ENCODE measurements around the gene YWHAE. TPM values are rescaled to one million over a fixed set of nuclear protein-coding genes. Genes with fewer than 3 reads are reported as not detected.
"Not testable (repeated sequence)": the region's sequence is repeated elsewhere in the genome, so short reads cannot be mapped to it uniquely, and the experiment has no call there.

The YWHAE gene
- total and polyA plus RNA-seq, 4 donors, result 408 to 1,947 (median 1,068) TPM

DNA sequence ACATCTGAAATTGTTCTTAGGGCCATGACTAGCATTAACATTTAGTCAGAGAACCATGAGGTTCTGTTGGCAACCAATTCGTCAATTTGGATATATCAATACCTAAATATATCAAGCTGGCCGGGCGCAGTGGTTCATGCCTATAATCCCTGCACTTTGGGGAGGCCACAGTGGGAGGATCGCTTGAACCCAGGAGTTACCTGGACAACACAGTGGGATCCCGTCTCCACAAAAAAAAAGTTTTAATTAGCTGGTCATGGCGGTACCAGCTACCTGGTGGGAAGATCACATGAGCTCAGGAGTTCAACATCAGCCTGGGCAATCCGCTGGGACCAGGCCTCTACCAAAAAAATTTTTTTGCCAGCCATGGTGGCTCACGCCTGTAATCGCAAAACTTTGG lies 8.4 kb downstream of the YWHAE start:
- Histone ChIP-seq H3K27ac (ENCODE audit: low read depth, low read length) (no peak overlapping the region), H3K27me3 (ENCODE audit: control insufficient read depth, insufficient read depth, low read length) (no peaks in the 10 kb centered on the region), H3K36me3 (ENCODE audit: control insufficient read depth, insufficient read depth, low read length) (peaks cover 17% of the 10 kb centered on the region), H3K4me1 (ENCODE audit: control insufficient read depth, insufficient read depth, low read length) (peaks cover 43% of the 10 kb centered on the region), H3K4me3 (ENCODE audit: low read depth, low read length) (no peak overlapping the region), H3K9me3 (ENCODE audit: control insufficient read depth, insufficient read depth, low read length) (no peaks in the 10 kb centered on the region)
- no peak for DNase-seq (ENCODE audit: low read depth in 4 of 6, low spot score in 6 of 6)
- WGBS (ENCODE audit: insufficient coverage), result 90% methylated on average over 9 of the region's 9 CpGs

DNA sequence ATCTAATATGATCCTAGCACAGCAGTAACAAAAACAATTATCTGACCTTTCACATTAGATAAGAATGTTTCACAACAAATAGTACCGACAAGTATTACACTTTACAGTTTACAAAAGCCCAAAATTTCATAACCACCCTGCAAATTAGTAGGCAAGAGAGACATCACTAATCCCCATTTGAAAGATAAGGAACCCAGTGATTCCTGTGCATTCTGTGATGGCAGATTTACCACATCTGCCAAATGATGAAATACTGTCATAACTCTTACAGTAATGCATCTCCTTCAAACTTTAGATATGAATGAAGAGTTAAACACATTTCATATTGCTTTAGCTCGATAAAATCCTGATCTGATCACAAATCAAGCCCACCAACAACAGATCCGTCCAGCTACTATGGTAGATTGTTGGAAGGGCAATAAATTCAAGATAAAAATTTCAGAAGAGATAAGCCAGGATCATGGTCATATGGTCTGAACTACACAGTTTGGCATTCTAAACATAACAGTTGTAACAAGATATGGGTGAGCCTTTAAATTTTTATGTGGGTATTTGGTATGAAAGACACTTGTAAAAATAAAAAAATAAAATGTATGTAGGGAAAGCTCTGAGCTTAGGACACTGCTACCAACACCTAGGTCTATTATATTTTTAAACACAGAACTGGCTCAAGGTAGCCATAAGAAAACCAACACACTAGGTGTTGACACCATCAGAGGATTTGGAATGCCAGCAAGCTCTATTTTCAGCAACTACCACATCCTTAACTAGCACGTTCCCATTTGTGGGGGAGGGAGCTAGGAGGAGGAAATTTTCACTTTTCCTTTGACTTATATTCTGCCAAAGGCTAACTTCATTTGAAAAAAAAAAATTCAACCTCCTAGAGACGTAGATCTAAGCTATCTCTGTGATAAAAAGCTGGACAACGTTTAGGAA lies 9.3 kb downstream of the YWHAE start:
- DNase-seq (ENCODE audit: low read depth in 4 of 6, low spot score in 6 of 6), result no peak

DNA sequence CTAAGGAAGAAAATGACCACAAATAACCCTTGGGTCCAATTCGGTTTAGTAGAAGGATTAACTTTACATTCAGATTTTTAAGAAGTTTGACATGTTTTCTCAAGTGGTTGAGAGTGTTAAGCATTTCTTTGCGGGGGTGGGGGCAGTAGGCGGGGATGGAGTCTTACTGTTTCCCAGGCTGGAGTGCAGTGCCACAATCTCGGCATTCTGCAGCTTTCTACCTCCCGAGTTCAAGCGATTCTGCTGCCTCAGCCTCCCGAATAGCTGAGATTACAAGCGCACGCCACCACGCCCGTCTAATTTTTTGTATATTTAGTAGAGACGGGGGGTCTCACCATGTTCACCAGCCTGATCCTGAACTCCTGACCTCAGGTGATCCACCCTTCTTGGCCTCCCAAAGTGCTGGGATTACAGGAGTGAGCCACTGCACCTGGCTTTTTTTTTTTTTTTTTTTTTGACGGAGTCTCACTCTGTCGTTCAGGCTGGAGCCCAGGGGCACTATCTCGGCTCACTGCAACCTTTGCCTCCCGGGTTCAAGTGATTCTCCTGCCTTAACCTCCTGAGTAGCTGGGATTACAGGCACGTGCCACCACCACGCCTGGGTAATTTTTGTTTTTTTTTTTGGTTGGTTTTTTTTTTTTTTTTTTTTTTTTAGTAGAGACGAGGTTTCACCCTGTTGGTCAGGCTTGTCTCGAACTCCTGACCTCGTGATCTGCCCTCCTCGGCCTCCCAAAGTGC lies 12.4 kb downstream of the YWHAE start:
- not testable (repeated sequence) for DNase-seq (ENCODE audit: low read depth in 4 of 6, low spot score in 6 of 6); H3K27ac ChIP-seq (ENCODE audit: low read depth, low read length); H3K9me3 ChIP-seq (ENCODE audit: control insufficient read depth, insufficient read depth, low read length)

More for the DNA sequence above, 9.3 kb downstream of the YWHAE start:
- Histone ChIP-seq H3K36me3 (ENCODE audit: control insufficient read depth, insufficient read depth, low read length) (peaks cover 9% of the 10 kb centered on the region), H3K4me1 (ENCODE audit: control insufficient read depth, insufficient read depth, low read length) (peaks cover 37% of the 10 kb centered on the region), H3K9me3 (ENCODE audit: control insufficient read depth, insufficient read depth, low read length) (no peaks in the 10 kb centered on the region), H3K4me3 (ENCODE audit: low read depth, low read length) (no peak overlapping the region), H3K27me3 (ENCODE audit: control insufficient read depth, insufficient read depth, low read length) (no peaks in the 10 kb centered on the region), H3K27ac (ENCODE audit: low read depth, low read length) (no peak overlapping the region)
- 80% methylated on average over 1 of the region's 6 CpGs for WGBS (ENCODE audit: insufficient coverage)

DNA sequence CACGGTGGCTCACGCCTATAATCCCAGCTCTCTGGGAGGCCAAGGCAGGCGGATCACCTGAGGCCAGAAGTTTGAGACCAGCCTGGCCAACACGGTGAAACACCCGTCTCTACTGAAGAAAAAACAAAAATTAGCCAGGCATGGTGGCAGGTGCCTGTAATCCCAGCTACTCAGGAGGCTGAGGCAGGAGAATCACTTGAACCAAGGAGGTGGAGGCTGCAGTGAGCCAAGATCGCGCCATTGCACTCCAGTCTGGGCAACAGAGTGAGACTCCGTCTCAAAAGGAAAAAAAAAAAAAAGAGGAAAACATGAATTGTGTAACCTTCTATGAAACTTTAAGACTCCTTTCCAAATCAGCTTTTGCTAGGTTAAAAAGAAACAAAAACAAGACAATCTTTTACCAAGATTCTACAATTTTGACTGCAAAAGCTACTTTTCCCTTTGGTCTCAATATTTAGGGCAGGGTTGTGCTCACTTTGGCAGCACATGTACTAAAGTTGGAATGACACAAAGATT lies 13.3 kb downstream of the YWHAE start:
- not testable (repeated sequence) for H3K27ac ChIP-seq (ENCODE audit: low read depth, low read length); H3K4me3 ChIP-seq (ENCODE audit: low read depth, low read length); H3K27me3 ChIP-seq (ENCODE audit: control insufficient read depth, insufficient read depth, low read length); DNase-seq (ENCODE audit: low read depth in 4 of 6, low spot score in 6 of 6); H3K9me3 ChIP-seq (ENCODE audit: control insufficient read depth, insufficient read depth, low read length)
- H3K4me1 ChIP-seq (ENCODE audit: control insufficient read depth, insufficient read depth, low read length), result peaks cover 28% of the 10 kb centered on the region
- peaks cover 18% of the 10 kb centered on the region for H3K36me3 ChIP-seq (ENCODE audit: control insufficient read depth, insufficient read depth, low read length)
- WGBS (ENCODE audit: insufficient coverage), result 89% methylated on average over 3 of the region's 8 CpGs

More for the DNA sequence above, 12.4 kb downstream of the YWHAE start:
- H3K4me3 ChIP-seq (ENCODE audit: low read depth, low read length); H3K27me3 ChIP-seq (ENCODE audit: control insufficient read depth, insufficient read depth, low read length): not testable (repeated sequence)
- H3K4me1 ChIP-seq (ENCODE audit: control insufficient read depth, insufficient read depth, low read length), result peaks cover 37% of the 10 kb centered on the region
- H3K36me3 ChIP-seq (ENCODE audit: control insufficient read depth, insufficient read depth, low read length), result peaks cover 14% of the 10 kb centered on the region
- 95% methylated on average over 4 of the region's 22 CpGs for WGBS (ENCODE audit: insufficient coverage)

DNA sequence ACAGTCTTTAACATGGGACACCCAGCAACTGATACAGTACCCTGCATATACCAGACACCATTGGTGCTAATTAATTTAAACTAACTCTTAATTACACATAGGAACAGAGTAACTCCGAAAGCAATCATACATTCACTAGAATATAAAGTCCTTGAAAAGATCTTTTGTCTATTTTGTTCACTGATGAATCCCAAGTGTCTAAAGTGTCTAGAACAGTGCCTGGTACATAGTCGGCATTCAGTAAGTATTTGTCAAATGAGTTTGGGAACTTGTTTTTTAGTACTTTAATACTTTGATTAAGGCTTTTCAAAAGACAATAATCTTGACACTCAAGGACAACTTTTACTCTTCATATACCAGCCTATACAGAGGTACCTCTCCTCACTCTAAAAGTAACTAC lies 13.8 kb downstream of the YWHAE start:
- no peak overlapping the region for H3K27ac ChIP-seq (ENCODE audit: low read depth, low read length)
- no peaks in the 10 kb centered on the region for H3K9me3 ChIP-seq (ENCODE audit: control insufficient read depth, insufficient read depth, low read length)
- DNase-seq (ENCODE audit: low read depth in 4 of 6, low spot score in 6 of 6), result no peak
- no peak overlapping the region for H3K4me3 ChIP-seq (ENCODE audit: low read depth, low read length)
- peaks cover 29% of the 10 kb centered on the region for H3K4me1 ChIP-seq (ENCODE audit: control insufficient read depth, insufficient read depth, low read length)
- no peaks in the 10 kb centered on the region for H3K27me3 ChIP-seq (ENCODE audit: control insufficient read depth, insufficient read depth, low read length)
- H3K36me3 ChIP-seq (ENCODE audit: control insufficient read depth, insufficient read depth, low read length), result peaks cover 18% of the 10 kb centered on the region
- WGBS (ENCODE audit: insufficient coverage), result no CpG with 5 or more reads among the region's 2 CpGs

DNA sequence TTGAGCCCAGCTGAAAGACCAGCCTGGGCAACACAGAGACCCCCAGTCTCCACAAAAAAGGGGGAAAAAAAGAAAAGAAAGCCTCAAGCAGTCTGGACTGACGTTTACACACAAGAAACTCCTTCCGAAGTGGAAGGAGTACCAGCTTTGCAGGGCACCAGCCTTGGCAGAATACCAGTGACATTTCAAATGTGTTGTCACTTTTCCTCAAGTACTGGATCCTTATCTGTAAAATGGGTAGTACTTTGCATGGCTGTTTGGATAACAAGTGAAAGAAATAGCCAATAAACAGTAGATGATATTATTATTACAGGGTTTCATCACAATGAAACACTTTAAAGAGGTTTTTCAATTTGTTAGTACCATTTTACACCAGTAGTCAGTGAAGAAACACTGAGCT lies 14.2 kb downstream of the YWHAE start:
- Histone ChIP-seq H3K27ac (ENCODE audit: low read depth, low read length) (no peak overlapping the region), H3K4me3 (ENCODE audit: low read depth, low read length) (no peak overlapping the region), H3K27me3 (ENCODE audit: control insufficient read depth, insufficient read depth, low read length) (no peaks in the 10 kb centered on the region), H3K4me1 (ENCODE audit: control insufficient read depth, insufficient read depth, low read length) (peaks cover 33% of the 10 kb centered on the region), H3K36me3 (ENCODE audit: control insufficient read depth, insufficient read depth, low read length) (peaks cover 18% of the 10 kb centered on the region), H3K9me3 (ENCODE audit: control insufficient read depth, insufficient read depth, low read length) (no peaks in the 10 kb centered on the region)
- no CpG with 5 or more reads among the region's 2 CpGs for WGBS (ENCODE audit: insufficient coverage)
- DNase-seq (ENCODE audit: low read depth in 4 of 6, low spot score in 6 of 6), result no peak

DNA sequence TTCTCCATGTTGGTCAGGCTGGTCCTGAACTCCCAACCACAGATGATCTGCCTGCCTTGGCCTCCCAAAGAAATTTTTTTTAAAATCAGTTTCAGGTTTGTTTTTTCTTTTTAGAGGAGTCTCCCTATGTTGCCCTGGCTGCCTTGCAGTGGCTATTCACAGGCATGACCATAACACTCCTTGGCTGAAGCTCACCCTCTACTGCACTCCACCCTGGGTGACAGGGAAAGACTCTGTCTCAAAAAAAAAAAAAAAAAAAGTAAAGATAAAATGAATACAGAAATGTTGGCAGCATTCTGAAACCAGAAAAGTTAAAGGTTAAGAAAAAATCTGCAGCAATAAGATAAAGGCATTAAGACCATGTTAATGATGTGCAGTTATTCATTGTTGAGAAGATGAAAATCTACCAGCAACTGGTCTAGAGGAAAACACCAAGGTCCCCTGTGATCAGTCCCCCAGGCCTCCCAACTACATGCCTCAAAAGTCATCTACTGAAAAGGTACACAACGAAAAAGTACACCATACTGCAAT lies 15.1 kb downstream of the YWHAE start:
- Histone ChIP-seq H3K4me1 (ENCODE audit: control insufficient read depth, insufficient read depth, low read length) (peaks cover 38% of the 10 kb centered on the region), H3K27ac (ENCODE audit: low read depth, low read length) (no peak overlapping the region), H3K9me3 (ENCODE audit: control insufficient read depth, insufficient read depth, low read length) (no peaks in the 10 kb centered on the region), H3K4me3 (ENCODE audit: low read depth, low read length) (no peak overlapping the region), H3K36me3 (ENCODE audit: control insufficient read depth, insufficient read depth, low read length) (peaks cover 18% of the 10 kb centered on the region), H3K27me3 (ENCODE audit: control insufficient read depth, insufficient read depth, low read length) (no peaks in the 10 kb centered on the region)
- WGBS (ENCODE audit: insufficient coverage), result no CpG with 5 or more reads among the region's 1 CpG
- DNase-seq (ENCODE audit: low read depth in 4 of 6, low spot score in 6 of 6), result no peak

DNA sequence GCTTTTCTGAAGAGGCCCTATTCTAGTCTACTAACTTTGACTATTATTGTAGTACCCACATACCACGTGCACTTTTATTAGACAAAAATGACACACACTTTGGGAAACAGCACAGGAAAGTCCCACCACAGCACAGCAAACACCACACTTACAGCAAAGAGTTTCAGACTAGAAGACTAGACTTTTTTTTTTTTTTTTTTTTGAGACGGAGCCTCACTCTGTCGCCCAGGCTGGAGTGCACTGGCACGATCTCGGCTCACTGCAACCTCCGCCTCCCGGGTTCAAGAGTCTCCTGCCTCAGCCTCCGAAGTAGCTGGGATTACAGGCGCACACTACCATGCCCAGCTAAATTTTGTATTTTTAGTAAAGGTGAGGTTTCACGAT lies 20.1 kb downstream of the YWHAE start:
- 28% methylated on average over 2 of the region's 10 CpGs for WGBS (ENCODE audit: insufficient coverage)
- no peak for DNase-seq (ENCODE audit: low read depth in 4 of 6, low spot score in 6 of 6)
- Histone ChIP-seq H3K27ac (ENCODE audit: low read depth, low read length) (no peak overlapping the region), H3K9me3 (ENCODE audit: control insufficient read depth, insufficient read depth, low read length) (no peaks in the 10 kb centered on the region), H3K27me3 (ENCODE audit: control insufficient read depth, insufficient read depth, low read length) (no peaks in the 10 kb centered on the region), H3K36me3 (ENCODE audit: control insufficient read depth, insufficient read depth, low read length) (peaks cover 21% of the 10 kb centered on the region), H3K4me3 (ENCODE audit: low read depth, low read length) (no peak overlapping the region), H3K4me1 (ENCODE audit: control insufficient read depth, insufficient read depth, low read length) (peaks cover 49% of the 10 kb centered on the region)

DNA sequence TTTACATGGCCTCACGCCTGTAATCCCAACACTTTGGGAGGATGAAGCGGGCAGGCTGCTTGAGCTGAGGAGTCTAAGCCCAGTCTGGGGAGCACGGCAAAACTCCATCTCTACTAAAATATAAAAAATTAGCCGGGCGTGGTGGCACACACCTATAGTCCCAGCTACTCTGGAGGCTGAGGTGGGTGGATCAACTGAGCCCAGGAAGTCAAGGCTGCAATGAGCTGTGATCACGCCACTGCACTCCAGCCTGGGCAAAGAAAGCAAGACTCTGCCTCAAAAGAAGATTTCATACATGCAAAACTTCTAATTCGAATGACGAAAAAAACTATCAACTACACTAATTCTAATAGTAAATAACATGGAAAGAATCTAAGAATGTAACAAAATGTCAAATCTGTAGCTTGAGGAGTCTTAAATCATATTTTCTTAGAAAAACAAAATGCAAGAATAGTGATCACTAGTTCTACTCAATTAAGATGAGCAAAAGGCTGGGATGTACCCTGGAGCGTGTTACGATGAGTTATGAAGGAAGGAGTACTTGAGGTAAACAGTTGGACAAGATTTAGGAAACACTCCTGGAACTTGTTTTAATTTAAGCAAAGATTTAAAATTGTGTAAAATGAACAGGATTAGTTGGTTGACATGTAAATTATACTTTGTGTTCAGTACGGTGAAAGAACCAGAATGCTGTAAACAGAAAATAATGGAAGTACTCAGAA lies 20.7 kb downstream of the YWHAE start:
- no peak for DNase-seq (ENCODE audit: low read depth in 4 of 6, low spot score in 6 of 6)
- peaks cover 44% of the 10 kb centered on the region for H3K4me1 ChIP-seq (ENCODE audit: control insufficient read depth, insufficient read depth, low read length)
- peaks cover 17% of the 10 kb centered on the region for H3K36me3 ChIP-seq (ENCODE audit: control insufficient read depth, insufficient read depth, low read length)
- H3K27me3 ChIP-seq (ENCODE audit: control insufficient read depth, insufficient read depth, low read length), result no peaks in the 10 kb centered on the region
- WGBS (ENCODE audit: insufficient coverage), result 74% methylated on average over 2 of the region's 11 CpGs
- no peak overlapping the region for H3K4me3 ChIP-seq (ENCODE audit: low read depth, low read length)
- no peaks in the 10 kb centered on the region for H3K9me3 ChIP-seq (ENCODE audit: control insufficient read depth, insufficient read depth, low read length)
- no peak overlapping the region for H3K27ac ChIP-seq (ENCODE audit: low read depth, low read length)

All from spinal cord (tissue), 10 donors.